Endodermal cell (in vitro differentiated cells): ENCODE data around the gene USP25. TPM values are rescaled to one million over a fixed set of nuclear protein-coding genes. Genes with fewer than 3 reads are reported as not detected.

Source experiments
- DNase-seq: peaks from one replicate; pipeline ENCODE4 v3.0.0-alpha.2; 2017
- H3K27ac ChIP-seq: 2 replicates; pipeline ENCODE4 v1.5.1; 2013; ENCODE audit warnings: mild to moderate bottlenecking, low read depth, low read length, moderate library complexity
- H3K27me3 ChIP-seq: 2 replicates; pipeline ENCODE4 v1.6.1; 2013; ENCODE audit warnings: mild to moderate bottlenecking, low read length, moderate library complexity; ENCODE audit not compliant: insufficient read depth, control insufficient read depth, poor library complexity, severe bottlenecking
- H3K36me3 ChIP-seq: 2 replicates; pipeline ENCODE4 v1.7.0; 2013; ENCODE audit warnings: mild to moderate bottlenecking, low read length, moderate library complexity; ENCODE audit not compliant: control insufficient read depth, insufficient read depth
- H3K4me1 ChIP-seq: one replicate; pipeline ENCODE4 v1.7.0; 2013; ENCODE audit warnings: low read length; ENCODE audit not compliant: control insufficient read depth, insufficient read depth
- H3K4me3 ChIP-seq: 2 replicates; pipeline ENCODE4 v1.5.1; 2013; ENCODE audit warnings: mild to moderate bottlenecking, low read length, moderate library complexity
- H3K9ac ChIP-seq: 2 replicates; pipeline ENCODE4 v1.6.1; 2013; ENCODE audit warnings: mild to moderate bottlenecking, low read length, moderate library complexity; ENCODE audit not compliant: poor library complexity, severe bottlenecking; ENCODE audit errors: extremely low read depth
- H3K9me3 ChIP-seq: 2 replicates; pipeline ENCODE4 v1.6.1; 2013; ENCODE audit warnings: mild to moderate bottlenecking, low read length, moderate library complexity; ENCODE audit not compliant: control insufficient read depth
- H3K27ac Mint-ChIP-seq: 2 replicates; pipeline ENCODE4 v1.8.0; 2020; ENCODE audit warnings: mixed read lengths
- H3K27me3 Mint-ChIP-seq: 2 replicates; pipeline ENCODE4 v1.8.0; 2021; ENCODE audit warnings: mild to moderate bottlenecking, mixed read lengths; ENCODE audit not compliant: insufficient read depth
- H3K36me3 Mint-ChIP-seq: 2 replicates; pipeline ENCODE4 v1.8.0; 2020; ENCODE audit warnings: low read depth, mixed read lengths
- H3K4me1 Mint-ChIP-seq: 2 replicates; pipeline ENCODE4 v1.8.0; 2020; ENCODE audit warnings: mixed read lengths
- H3K4me3 Mint-ChIP-seq: 2 replicates; pipeline ENCODE4 v1.8.0; 2020; ENCODE audit warnings: mild to moderate bottlenecking, moderate library complexity, mixed read lengths
- H3K9me3 Mint-ChIP-seq: 2 replicates; pipeline ENCODE4 v1.8.0; 2020; ENCODE audit warnings: mild to moderate bottlenecking, mixed read lengths
- WGBS, 2 experiments: methylation state at CpG; one replicate each; pipeline versions ENCODE4 v1.1.5 to v1.1.7; 2013; ENCODE audit warnings: missing lambda C conversion rate in 2 of 2, mixed read lengths in 1 of 2; ENCODE audit not compliant: insufficient coverage in 1 of 2, insufficient read length in 1 of 2; 5-methylcytosine and 5-hydroxymethylcytosine counted together
- total RNA-seq, 2 donors: library from RNA; stranded (reverse); fragmentation: NEBNext Ultra II Directional in 1 of 2; extraction: Animal tissue kit (Norgen Biotek cat#: 25700) in 1 of 2; gene quantifications; 2 replicates in 1 of 2; 3 replicates in 1 of 2; pipeline ENCODE4 v1.2.1, GENCODE V29; 2021
- TF ChIP-seq, protein P1 (sequence below): fragments of 200-600 bp; sonication (generic); conservative IDR thresholded peaks from 2 replicates; pipeline ENCODE4 v1.5.0; 2021; ENCODE audit warnings: antibody characterized with exemption, mild to moderate bottlenecking

USP25 gene
- total RNA-seq, 2 donors from 2014 or later: 31.4 to 34.9 TPM

DNA sequence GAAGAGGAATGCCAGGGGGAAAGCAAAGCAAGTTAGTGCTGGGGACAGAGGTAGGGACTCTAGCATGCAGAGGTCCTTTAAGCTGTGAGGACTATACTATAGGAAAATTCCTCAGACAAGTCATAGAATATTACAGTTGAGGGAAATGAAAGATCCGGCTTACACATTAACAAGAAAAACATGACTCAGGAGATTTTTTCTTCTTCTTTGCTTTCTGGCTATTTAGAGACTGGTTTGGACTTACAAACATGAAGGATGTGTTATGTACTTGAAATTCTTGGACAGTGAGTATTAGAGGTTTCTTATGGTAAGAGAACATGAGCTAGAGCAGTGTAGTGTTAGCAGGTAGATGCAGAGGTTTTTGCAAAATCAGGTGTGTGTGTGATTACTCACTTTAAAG is 24.9 kb downstream of the USP25 start:
- H3K4me3 ChIP-seq: no peak overlapping the region
- no peaks in the 10 kb centered on the region for H3K27me3 ChIP-seq
- H3K27ac Mint-ChIP-seq: peak overlapping the region; percentile 3
- H3K9me3 Mint-ChIP-seq: peaks cover 23% of the 10 kb centered on the region
- TF ChIP-seq, protein P1, sequence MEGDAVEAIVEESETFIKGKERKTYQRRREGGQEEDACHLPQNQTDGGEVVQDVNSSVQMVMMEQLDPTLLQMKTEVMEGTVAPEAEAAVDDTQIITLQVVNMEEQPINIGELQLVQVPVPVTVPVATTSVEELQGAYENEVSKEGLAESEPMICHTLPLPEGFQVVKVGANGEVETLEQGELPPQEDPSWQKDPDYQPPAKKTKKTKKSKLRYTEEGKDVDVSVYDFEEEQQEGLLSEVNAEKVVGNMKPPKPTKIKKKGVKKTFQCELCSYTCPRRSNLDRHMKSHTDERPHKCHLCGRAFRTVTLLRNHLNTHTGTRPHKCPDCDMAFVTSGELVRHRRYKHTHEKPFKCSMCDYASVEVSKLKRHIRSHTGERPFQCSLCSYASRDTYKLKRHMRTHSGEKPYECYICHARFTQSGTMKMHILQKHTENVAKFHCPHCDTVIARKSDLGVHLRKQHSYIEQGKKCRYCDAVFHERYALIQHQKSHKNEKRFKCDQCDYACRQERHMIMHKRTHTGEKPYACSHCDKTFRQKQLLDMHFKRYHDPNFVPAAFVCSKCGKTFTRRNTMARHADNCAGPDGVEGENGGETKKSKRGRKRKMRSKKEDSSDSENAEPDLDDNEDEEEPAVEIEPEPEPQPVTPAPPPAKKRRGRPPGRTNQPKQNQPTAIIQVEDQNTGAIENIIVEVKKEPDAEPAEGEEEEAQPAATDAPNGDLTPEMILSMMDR: no peak
- H3K27me3 Mint-ChIP-seq: no peaks in the 10 kb centered on the region
- no peak overlapping the region for H3K27ac ChIP-seq
- no peak overlapping the region for H3K4me3 Mint-ChIP-seq
- H3K36me3 ChIP-seq: no peaks in the 10 kb centered on the region
- H3K4me1 ChIP-seq: no peaks in the 10 kb centered on the region
- 83 to 100% methylated on average over 1 of the region's 1 CpG for whole genome bisulfite sequencing, 2 experiments
- H3K4me1 Mint-ChIP-seq: peaks cover 35% of the 10 kb centered on the region
- DNase-seq: no peak
- H3K9me3 ChIP-seq: peaks cover 17% of the 10 kb centered on the region
- H3K9ac ChIP-seq: no peak overlapping the region
- H3K36me3 Mint-ChIP-seq: peaks cover 24% of the 10 kb centered on the region

- H3K9me3 Mint-ChIP-seq: peaks cover 21% of the 10 kb centered on the region
- H3K36me3 Mint-ChIP-seq: peaks cover 21% of the 10 kb centered on the region
- no peak for DNase-seq
- no peak overlapping the region for H3K4me3 Mint-ChIP-seq
- H3K36me3 ChIP-seq: no peaks in the 10 kb centered on the region
- WGBS, 2 experiments: 90% methylated on average over 3 of the region's 3 CpGs; no CpG with 5 or more reads in 1 of the 2 experiments
- H3K4me1 Mint-ChIP-seq: peaks cover 37% of the 10 kb centered on the region
- no peak overlapping the region for H3K27ac ChIP-seq
- TF ChIP-seq, protein P1: no peak
- H3K9ac ChIP-seq: no peak overlapping the region
- H3K27me3 ChIP-seq: no peaks in the 10 kb centered on the region
- H3K9me3 ChIP-seq: peaks cover 17% of the 10 kb centered on the region
- H3K4me1 ChIP-seq: peaks cover 1% of the 10 kb centered on the region
- peak overlapping the region; percentile 3 for H3K27ac Mint-ChIP-seq
- no peaks in the 10 kb centered on the region for H3K27me3 Mint-ChIP-seq
- H3K4me3 ChIP-seq: no peak overlapping the region
Measured at GRCh38 chr21:15755125-15755524, 25.3 kb downstream of the USP25 start.

GRCh38 chr21:15759469-15759868 is 29.7 kb downstream of the USP25 start:
- H3K4me3 Mint-ChIP-seq: no peak overlapping the region
- no peak overlapping the region for H3K27ac ChIP-seq
- H3K27me3 ChIP-seq: no peaks in the 10 kb centered on the region
- peaks cover 17% of the 10 kb centered on the region for H3K9me3 ChIP-seq
- H3K27ac Mint-ChIP-seq: peak overlapping the region; percentile 64
- H3K4me1 Mint-ChIP-seq: peaks cover 42% of the 10 kb centered on the region
- H3K36me3 ChIP-seq: no peaks in the 10 kb centered on the region
- H3K4me1 ChIP-seq: peaks cover 10% of the 10 kb centered on the region
- H3K4me3 ChIP-seq: no peak overlapping the region
- peaks cover 21% of the 10 kb centered on the region for H3K9me3 Mint-ChIP-seq
- H3K9ac ChIP-seq: no peak overlapping the region
- no peak for DNase-seq
- peaks cover 29% of the 10 kb centered on the region for H3K36me3 Mint-ChIP-seq
- H3K27me3 Mint-ChIP-seq: no peaks in the 10 kb centered on the region
- WGBS, 2 experiments: 80 to 87% methylated on average over 2 of the region's 2 CpGs
- TF ChIP-seq, protein P1: no peak
